Astrocyte (in vitro differentiated cells and primary cell): Measurements from ENCODE around the gene F5.

ENCODE experiments used
- EZH2 ChIP-seq: IDR thresholded peaks from 2 replicates; pipeline ENCODE4 v1.6.1; 2012; ENCODE audit warnings: mild to moderate bottlenecking, low read length, inconsistent platforms; ENCODE audit not compliant: insufficient read depth
- TF ChIP-seq, protein P1 (sequence below): IDR thresholded peaks from 2 replicates; pipeline ENCODE4 v1.5.1; 2011; ENCODE audit warnings: low read depth, mild to moderate bottlenecking, inconsistent platforms, low read length, moderate library complexity; ENCODE audit not compliant: insufficient read depth

DNA sequence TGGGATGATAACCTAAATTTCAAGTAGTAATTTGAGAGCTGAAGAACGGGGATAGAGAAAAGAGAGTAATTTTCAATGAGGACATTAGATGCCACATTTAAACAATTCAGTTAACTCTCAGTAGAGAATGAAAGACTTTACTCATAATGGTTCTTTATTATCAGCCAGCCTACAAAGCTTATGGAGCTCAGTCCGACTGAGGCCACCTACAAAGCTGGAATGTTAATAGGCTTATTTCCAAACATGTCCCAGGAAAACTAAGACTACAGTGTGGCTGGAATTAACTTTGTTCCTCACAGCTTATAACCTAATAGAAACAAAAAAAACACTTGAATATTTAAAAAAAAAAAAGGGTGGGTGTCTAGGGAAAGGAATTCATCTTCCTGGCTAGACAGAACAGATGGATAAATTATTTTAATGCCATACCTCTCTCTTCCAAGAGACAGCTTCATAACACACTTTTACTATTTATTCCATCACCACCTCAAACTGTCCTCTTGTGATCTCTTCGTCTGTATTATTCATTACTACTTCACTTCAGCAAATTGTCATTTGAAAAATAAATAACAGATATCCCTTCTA is 110.4 kb downstream of the F5 start:
- TF ChIP-seq, protein P1, sequence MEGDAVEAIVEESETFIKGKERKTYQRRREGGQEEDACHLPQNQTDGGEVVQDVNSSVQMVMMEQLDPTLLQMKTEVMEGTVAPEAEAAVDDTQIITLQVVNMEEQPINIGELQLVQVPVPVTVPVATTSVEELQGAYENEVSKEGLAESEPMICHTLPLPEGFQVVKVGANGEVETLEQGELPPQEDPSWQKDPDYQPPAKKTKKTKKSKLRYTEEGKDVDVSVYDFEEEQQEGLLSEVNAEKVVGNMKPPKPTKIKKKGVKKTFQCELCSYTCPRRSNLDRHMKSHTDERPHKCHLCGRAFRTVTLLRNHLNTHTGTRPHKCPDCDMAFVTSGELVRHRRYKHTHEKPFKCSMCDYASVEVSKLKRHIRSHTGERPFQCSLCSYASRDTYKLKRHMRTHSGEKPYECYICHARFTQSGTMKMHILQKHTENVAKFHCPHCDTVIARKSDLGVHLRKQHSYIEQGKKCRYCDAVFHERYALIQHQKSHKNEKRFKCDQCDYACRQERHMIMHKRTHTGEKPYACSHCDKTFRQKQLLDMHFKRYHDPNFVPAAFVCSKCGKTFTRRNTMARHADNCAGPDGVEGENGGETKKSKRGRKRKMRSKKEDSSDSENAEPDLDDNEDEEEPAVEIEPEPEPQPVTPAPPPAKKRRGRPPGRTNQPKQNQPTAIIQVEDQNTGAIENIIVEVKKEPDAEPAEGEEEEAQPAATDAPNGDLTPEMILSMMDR: no peak
- no peak for TF ChIP-seq EZH2
